CD4-positive, alpha-beta T cell treated with Interleukin-2 at 100 ng/mL for 4 hours (primary cell): Measurements from ENCODE around the gene RPL3.
A peak's percentile ranks its signal among the peaks of the same experiment; 100 is the strongest.

ENCODE experiments used
- DNase-seq: peaks from one replicate; pipeline ENCODE4 v3.0.0-alpha.2; 2020; ENCODE audit warnings: low spot score

Gene RPL3

DNA sequence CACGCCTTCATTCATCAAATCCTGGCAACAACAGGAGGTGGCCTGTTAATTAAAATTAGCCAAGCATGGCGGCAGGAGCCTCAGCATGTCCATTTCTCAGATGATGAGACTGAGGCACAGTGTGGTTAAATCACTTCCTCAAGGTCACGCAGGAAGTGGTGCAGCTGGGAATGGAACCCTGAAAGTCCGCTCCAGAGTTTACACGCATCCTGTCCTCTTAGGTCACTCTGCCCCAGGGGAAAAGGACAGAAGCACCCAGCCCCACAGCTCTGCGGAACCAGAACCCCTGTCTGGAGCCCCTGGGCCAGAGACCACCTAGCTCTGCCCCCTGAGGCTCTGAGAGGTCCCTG is 19.6 kb downstream of the RPL3 start:
- no peak for DNase-seq

- DNase-seq: no peak
Observed at GRCh38 chr22:39298241-39298987, 21.0 kb downstream of the RPL3 start.

DNA sequence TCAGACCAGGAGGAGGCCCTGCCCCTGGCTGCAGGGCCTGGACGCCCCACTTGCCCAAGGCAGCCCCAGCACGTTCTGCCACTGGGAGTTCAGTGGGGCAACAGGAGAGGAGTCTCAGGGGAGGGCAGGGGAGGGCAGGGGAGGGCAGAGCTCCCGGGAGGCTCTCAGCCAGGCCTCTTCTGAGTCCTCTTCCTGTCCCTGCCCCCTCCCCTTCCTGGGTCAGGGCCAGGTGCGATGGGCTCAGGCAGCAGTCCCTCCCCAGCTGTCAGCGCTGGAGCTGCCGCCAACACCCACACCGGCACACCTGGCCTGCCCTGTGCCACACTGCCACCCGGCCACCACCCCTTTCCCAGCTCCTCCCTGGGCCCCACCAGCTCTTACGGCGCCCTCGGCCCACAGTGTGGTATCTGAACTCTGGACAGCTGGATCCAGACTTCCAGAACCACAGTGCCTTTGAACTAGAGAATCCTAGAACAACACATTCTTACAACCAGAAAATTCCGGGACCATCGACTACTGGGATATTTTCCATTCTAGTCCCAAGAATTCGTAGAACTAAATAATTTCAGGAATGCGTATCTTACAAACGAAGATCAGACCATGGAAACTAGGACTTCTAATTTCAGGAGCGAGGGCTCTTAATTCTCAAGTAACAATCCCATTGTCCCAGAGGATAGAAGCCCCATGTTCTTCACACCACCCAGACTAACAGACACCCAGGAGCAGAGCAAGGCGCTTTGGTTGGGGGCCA is 21.8 kb downstream of the RPL3 start:
- DNase-seq: no peak

DNA sequence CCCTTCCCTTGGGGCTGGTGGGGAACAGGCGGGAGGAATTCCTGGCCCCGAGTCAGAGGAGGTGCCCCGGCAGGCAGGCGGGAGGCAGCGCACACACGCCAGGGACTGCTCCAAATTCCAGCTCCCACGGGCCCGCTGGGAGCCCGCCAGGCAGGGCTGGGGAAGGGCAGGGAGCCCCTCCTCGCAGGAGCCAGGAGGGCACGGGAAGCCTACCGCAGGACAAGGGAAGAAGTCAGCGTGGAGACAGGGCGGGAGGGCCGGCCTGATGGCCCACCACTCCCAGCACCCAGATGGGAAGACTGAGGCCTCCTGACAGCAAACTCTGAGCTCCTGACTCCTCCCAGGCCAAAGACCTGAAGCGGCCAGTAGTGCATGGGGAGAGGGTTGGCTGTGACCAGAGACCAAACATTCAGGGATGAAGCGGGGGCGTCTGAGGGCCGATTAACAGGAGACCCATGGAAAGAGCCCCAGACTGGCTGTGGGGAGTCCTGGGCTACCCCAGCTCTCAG is 22.4 kb downstream of the RPL3 start:
- DNase-seq: no peak

DNA sequence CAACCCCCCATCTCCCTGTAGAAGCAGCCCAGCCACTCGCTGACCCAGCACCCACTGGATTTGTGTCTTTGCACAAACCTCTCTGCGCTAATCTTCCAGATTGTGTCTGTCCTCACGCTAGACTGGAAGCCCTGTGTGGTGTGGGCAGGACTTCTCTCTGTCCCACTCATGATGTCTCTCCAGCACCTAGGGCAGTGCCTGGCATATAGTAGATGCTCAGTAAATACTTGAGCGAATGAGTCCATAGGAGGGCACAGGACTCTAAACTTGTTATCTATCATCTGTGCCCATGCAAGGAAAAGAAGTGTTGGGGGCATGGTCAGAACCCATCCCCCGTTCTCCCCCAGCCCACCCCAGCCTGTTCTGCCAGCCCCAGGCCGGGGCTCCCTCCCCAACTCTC is 22.9 kb downstream of the RPL3 start:
- DNase-seq: no peak

- no peak for DNase-seq
Observed at GRCh38 chr22:39294571-39295468, 24.6 kb downstream of the RPL3 start.

GRCh38 chr22:39293766-39294368 is 25.6 kb downstream of the RPL3 start:
- no peak for DNase-seq

DNA sequence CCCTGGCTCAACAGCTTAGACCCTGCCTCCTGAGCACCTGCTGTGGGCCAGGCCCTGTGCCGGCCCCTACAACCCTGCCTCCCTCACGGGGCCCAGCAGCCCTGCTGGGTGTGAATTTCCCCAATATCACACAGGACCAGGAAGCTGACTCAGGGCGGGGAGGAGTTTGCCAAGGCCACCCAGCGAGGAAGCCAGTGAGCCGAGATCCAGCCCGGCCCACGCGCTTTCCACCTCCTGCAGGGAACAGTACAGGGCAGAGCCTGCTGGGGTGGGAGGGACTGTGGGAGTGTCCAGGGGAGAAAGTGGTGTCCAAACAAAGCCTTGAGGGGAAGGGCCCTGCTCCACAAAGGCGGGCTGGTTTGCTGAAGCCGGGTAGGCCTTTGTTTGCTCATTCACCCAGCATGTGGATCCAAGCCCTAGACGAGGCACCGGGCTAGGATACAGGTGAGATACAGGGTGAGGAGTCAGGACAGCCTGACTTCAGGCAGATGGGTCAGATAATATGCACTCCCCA is 26.8 kb downstream of the RPL3 start:
- no peak for DNase-seq

DNA sequence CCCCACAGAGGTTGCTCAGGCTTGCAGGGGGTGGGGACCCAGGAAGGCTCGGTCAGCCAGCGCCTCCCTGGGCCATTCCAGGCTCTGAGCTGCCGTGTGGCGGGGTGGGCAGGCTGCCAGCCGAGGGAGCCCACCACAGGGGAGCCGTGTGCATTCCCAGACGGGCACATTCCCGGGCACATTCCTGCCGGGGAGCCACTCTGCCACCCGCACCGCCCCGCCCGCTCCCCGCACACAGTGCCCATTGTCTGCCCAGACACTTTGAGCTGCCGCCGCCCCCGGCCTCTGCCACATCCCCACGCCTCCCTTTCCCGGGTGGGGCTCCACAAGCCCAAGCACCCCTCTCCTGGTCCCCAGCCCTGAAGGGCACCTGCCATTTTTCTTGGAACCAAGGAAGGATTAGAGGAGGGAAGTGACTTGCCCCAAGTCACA is 27.4 kb downstream of the RPL3 start:
- DNase-seq: no peak

GRCh38 chr22:39291523-39291922 is 27.9 kb downstream of the RPL3 start:
- no peak for DNase-seq

GRCh38 chr22:39290724-39291161 is 28.7 kb downstream of the RPL3 start:
- DNase-seq: no peak

DNA sequence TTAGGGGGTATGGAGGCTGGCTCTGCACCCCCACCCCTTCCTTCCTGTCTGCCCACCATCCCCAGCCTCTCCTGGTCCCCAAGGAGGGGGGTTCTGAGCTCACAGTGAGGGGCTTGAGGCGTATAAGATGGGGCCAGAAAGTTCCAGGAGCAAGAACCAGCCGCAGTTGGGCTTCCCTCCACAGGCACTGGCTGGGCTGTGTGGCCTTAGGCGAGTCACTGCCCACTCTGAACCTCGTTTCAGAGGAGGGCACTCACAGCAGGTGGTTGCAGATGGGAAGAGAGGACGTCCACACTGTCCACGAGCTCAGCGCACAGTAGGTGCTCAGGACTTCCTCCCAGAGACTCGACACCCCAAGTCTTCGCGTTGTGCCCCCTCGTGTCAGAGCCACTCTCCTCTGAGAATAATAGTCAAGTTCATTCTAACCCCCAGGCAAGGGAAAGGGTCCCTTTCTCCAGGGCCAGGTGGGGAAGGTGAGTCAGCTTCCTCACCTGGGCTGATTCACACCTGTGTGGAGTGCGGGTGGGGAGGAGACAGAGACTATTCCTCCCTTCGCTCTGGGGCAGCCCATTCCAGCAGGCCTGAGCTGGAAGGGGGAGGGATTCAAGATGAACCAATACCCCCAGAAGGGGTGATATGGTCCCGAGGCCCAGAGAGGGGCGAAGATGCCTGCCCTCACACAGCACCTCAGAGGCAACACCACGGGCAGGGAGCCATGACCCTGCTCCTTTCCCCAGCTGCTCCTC is 29.3 kb downstream of the RPL3 start:
- no peak for DNase-seq

- no peak for DNase-seq
Observed at GRCh38 chr22:39289533-39289932, 29.9 kb downstream of the RPL3 start.

GRCh38 chr22:39288135-39288898 is 31.1 kb downstream of the RPL3 start:
- no peak for DNase-seq

DNA sequence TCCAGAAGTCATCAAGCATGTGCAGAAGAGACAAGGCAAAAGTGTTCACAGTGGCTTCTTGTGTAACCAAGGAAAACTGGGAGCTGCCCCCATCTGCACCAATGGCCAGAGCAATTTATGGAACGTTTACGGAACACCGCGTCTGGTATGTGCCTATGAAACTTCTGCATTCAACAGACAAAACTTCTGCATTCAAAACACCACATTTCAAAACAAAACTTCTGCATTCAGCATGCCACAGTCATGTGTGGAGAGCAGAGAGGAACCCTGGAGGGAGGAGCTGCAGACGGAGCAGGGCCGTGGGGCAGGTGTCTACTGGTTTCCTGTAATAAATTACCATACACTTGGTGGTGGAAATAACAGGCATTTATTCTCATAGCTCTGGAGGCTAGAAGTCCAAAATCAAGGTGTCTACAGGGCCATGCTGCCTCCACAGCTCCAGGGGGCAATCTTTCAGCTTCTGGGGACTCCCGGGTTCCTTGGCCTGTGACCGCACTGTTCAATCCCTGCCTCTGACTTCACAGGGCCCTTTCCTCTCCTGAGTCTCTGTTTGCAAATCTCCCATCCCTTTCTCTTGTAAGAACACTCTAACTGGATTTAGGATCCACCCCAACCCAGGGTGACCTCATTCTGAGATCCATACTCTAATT is 32.2 kb downstream of the RPL3 start:
- DNase-seq: peak; percentile 13

DNA sequence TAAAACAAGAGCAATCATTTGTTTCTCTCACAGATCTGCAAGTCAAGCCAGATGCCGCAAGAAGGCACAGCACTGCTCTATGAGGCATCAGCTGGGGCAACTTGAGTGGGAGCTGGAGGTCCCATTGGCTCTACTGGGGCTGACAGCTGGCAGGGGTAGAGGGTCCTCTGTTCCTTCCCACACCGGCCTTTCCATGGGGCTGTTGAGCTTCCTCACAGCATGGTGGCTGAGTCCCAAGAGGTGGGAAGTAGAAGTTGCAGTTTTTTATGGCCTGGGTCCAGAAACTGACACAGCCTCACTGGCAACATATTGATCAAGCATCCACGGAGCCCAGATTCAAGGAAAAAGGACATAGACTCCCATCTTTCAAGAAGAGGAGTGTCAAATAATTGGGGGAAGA is 34.4 kb downstream of the RPL3 start:
- no peak for DNase-seq

GRCh38 chr22:39284142-39284980 is 35.1 kb downstream of the RPL3 start:
- no peak for DNase-seq

DNA sequence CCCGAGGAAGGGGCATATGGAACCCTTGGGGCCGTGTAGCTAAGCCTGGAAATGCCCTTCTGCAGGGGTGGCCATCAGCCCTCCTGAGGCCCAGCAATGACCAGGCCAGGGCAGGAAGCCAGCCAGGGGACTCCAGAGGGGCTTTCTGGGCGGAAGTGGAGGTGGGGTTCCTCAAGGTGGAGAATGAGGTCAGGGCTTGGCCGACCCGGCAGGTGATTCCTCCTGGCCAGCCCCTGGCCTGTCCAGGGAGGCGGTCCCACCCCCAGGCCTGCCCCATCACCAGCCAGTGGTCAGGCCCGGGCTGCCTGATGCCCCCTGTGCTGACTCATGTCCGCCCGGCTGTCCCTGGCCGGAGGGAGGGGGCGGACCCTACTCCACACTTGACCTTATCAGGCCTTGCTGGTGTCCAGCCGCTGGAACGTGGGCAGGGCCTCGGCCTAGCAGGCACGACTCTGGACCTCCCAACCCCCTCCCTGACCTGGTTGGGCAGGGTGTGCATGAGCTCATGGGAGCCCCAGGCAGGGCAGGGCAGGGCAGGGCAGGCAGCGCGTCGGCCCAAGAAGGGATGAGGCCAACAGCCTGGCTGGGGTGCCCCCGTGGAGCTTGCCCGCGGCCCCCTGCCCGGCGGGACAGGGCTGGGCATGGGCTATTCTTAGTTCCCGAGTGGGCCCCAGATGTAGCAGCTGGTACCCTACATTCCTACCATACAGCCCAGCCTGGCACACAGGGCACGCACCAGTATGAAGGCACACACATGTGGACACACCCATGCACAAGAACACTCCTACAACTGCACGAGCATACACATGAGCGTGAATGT is 35.9 kb downstream of the RPL3 start:
- no peak for DNase-seq
